DND-41 (cell line): ENCODE measurements around the gene ANKS1B.

Source experiments
- ATAC-seq: fragments of 200-7000 bp; cut with Tn5 transposase; 3 replicates; pipeline ENCODE4 v1.9.1; 2021; ENCODE audit warnings: low read depth; ENCODE audit not compliant: insufficient read depth
- DNase-seq: peaks from one replicate; pipeline ENCODE4 v3.0.0-alpha.2; 2020
- H2AFZ ChIP-seq: 2 replicates; pipeline ENCODE4 v1.6.0; 2012; ENCODE audit warnings: low read depth, low read length
- H3K27ac ChIP-seq: 2 replicates; pipeline ENCODE4 v1.5.1; 2012; ENCODE audit warnings: low read length, inconsistent platforms
- H3K27me3 ChIP-seq: fragments of 200-600 bp; sonication (generic); 2 replicates; pipeline ENCODE4 v1.6.0; 2012; ENCODE audit warnings: low read length, mild to moderate bottlenecking, inconsistent platforms; ENCODE audit not compliant: insufficient read depth, poor library complexity
- H3K36me3 ChIP-seq: 2 replicates; pipeline ENCODE4 v1.5.1; 2012; ENCODE audit warnings: low read length, inconsistent platforms; ENCODE audit not compliant: insufficient read depth
- H3K4me1 ChIP-seq: 2 replicates; pipeline ENCODE4 v1.5.1; 2012; ENCODE audit warnings: mild to moderate bottlenecking, low read length; ENCODE audit not compliant: insufficient read depth
- H3K4me2 ChIP-seq: 2 replicates; pipeline ENCODE4 v1.6.0; 2012; ENCODE audit warnings: mild to moderate bottlenecking, moderate library complexity, low read length, inconsistent platforms; ENCODE audit not compliant: insufficient read depth
- H3K4me3 ChIP-seq, 2 experiments: fragments of 200-600 bp in 1 of 2; shearing (Covaris generic) in 1 of 2; 2 replicates each; pipeline ENCODE4 v1.5.1; 2012 to 2016; ENCODE audit warnings: inconsistent platforms in 2 of 2, low read length in 2 of 2, mild to moderate bottlenecking in 2 of 2, low read depth in 1 of 2, moderate library complexity in 1 of 2
- H3K79me2 ChIP-seq: 2 replicates; pipeline ENCODE4 v1.6.0; 2012; ENCODE audit warnings: low read length, inconsistent platforms; ENCODE audit not compliant: insufficient read depth
- H3K9ac ChIP-seq: 2 replicates; pipeline ENCODE4 v1.6.0; 2012; ENCODE audit warnings: low read depth, mild to moderate bottlenecking, inconsistent platforms, low read length, moderate library complexity
- H3K9me3 ChIP-seq: 2 replicates; pipeline ENCODE4 v1.5.1; 2012; ENCODE audit warnings: low read length, moderate library complexity, mild to moderate bottlenecking, inconsistent platforms; ENCODE audit not compliant: insufficient read depth, severe bottlenecking
- H4K20me1 ChIP-seq: 2 replicates; pipeline ENCODE4 v1.6.0; 2012; ENCODE audit warnings: low read length; ENCODE audit not compliant: insufficient read depth
- EZH2 ChIP-seq: IDR thresholded peaks from 3 replicates; pipeline ENCODE4 v1.6.1; 2012; ENCODE audit warnings: borderline replicate concordance, low read depth, mild to moderate bottlenecking, moderate library complexity, low read length, inconsistent platforms; ENCODE audit not compliant: severe bottlenecking
- TF ChIP-seq, protein P1 (sequence below): IDR thresholded peaks from 2 replicates; pipeline ENCODE4 v1.5.1; 2012; ENCODE audit warnings: borderline replicate concordance, low read length, moderate library complexity, mild to moderate bottlenecking; ENCODE audit not compliant: poor library complexity, severe bottlenecking; ENCODE audit errors: extremely low read depth

ANKS1B gene

DNA sequence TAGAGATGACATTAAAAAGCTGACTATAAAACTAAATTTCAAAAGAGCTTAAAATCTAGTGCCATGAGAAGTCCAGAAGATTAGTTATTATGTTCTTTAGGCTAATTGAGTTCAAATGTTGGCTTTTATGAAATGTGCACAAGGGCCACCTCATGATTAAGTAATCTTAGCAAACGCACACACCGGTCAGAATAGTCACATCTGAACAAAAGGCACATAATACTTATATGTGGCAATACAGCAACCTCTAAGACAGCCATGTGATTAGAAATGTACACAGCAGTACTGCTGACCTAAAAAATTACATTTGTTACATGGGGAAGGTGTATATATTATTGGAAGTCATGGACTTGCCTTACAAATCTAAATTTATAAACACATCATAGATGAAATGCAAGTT, 681.9 kb downstream of the ANKS1B start:
- Histone ChIP-seq H3K4me2 (no peak overlapping the region), H3K27me3 (no peaks in the 10 kb centered on the region), H3K36me3 (no peaks in the 10 kb centered on the region), H2AFZ (no peak overlapping the region), H3K9me3 (no peaks in the 10 kb centered on the region), H3K27ac (no peak overlapping the region), H4K20me1 (no peaks in the 10 kb centered on the region), H3K9ac (no peak overlapping the region), H3K79me2 (no peaks in the 10 kb centered on the region), H3K4me3 (no peak overlapping the region), H3K4me1 (no peaks in the 10 kb centered on the region)
- DNase-seq (no peak), ATAC-seq (no peak)
- no peak for TF ChIP-seq EZH2
- TF ChIP-seq, protein P1, sequence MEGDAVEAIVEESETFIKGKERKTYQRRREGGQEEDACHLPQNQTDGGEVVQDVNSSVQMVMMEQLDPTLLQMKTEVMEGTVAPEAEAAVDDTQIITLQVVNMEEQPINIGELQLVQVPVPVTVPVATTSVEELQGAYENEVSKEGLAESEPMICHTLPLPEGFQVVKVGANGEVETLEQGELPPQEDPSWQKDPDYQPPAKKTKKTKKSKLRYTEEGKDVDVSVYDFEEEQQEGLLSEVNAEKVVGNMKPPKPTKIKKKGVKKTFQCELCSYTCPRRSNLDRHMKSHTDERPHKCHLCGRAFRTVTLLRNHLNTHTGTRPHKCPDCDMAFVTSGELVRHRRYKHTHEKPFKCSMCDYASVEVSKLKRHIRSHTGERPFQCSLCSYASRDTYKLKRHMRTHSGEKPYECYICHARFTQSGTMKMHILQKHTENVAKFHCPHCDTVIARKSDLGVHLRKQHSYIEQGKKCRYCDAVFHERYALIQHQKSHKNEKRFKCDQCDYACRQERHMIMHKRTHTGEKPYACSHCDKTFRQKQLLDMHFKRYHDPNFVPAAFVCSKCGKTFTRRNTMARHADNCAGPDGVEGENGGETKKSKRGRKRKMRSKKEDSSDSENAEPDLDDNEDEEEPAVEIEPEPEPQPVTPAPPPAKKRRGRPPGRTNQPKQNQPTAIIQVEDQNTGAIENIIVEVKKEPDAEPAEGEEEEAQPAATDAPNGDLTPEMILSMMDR: no peak

DNA sequence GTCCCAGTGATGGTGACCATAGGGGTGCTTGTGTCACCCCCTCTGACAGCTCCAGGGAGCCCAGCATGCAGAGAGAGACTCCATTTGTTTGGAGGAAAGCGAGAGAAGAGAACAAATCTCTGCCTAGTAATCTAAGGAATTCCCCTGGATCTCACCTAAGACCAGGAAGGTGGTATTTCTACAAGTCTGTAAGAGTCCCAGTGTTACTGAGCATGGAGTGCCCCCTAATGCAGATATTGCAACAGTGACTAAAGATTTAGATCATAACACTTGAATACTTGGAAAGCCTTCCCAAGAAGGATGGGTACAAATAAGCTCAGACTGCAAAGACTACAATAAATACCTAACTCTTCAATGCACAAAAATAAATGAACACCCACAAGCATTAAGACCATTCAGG, 697.6 kb downstream of the ANKS1B start:
- H3K79me2 ChIP-seq: no peaks in the 10 kb centered on the region
- no peak overlapping the region for H3K4me2 ChIP-seq
- no peaks in the 10 kb centered on the region for H4K20me1 ChIP-seq
- no peak overlapping the region for H2AFZ ChIP-seq
- no peak for TF ChIP-seq EZH2
- TF ChIP-seq, protein P1: no peak
- H3K27ac ChIP-seq: no peak overlapping the region
- no peaks in the 10 kb centered on the region for H3K36me3 ChIP-seq
- H3K27me3 ChIP-seq: peaks cover under 1% of the 10 kb centered on the region
- no peak overlapping the region for H3K9ac ChIP-seq
- peaks cover 4% of the 10 kb centered on the region for H3K9me3 ChIP-seq
- H3K4me3 ChIP-seq: no peak overlapping the region
- no peaks in the 10 kb centered on the region for H3K4me1 ChIP-seq
- ATAC-seq (no peak), DNase-seq (no peak)

DNA sequence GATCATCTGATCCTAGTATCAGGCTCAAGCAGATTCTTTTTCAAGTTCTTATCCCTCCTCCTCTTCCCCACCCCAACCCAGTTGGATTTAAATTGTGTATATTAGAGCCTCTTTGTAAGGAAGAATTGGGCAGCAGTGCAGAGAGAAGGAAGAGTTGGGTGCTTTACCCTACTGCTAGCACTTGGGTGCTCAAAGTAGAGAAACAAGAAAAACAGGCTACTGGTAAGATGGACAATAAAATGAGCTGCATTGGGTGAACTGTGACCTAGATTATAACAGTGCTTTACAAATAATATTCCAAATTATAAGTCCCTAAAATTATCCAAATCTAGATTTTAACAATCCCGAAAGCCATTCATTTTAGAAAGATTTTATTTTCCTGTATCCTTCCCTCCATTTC, 700.6 kb downstream of the ANKS1B start:
- Histone ChIP-seq H3K27ac (no peak overlapping the region), H3K36me3 (no peaks in the 10 kb centered on the region), H3K4me2 (no peak overlapping the region), H4K20me1 (no peaks in the 10 kb centered on the region), H3K27me3 (peaks cover 2% of the 10 kb centered on the region), H3K9ac (no peak overlapping the region), H3K4me3 (no peak overlapping the region), H2AFZ (no peak overlapping the region), H3K4me1 (no peaks in the 10 kb centered on the region), H3K9me3 (no peaks in the 10 kb centered on the region), H3K79me2 (no peaks in the 10 kb centered on the region)
- no peak for DNase-seq
- no peak for ATAC-seq
- TF ChIP-seq, protein P1: no peak
- no peak for TF ChIP-seq EZH2

DNA sequence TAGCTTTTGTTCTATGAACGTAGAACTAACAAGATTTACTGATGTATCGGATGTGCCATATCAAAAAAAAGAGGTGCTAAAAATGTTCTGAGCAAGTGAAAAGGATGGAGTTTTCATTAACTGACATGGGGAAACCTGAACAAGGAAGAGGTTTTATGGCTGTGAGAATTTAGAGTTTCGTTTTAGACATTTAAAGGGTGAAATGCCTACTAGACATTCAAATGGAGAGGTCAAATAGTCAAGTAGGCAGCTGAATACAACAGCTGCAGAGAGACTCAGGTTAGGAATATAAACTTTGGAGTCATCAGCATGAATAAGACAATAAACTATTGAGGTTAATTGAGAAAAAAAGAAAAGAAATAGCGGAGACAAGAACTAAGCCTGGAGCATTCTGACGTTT, 702.1 kb downstream of the ANKS1B start:
- H3K4me3 ChIP-seq: no peak overlapping the region
- H3K4me1 ChIP-seq: no peaks in the 10 kb centered on the region
- no peaks in the 10 kb centered on the region for H4K20me1 ChIP-seq
- H3K27ac ChIP-seq: no peak overlapping the region
- ATAC-seq (no peak), DNase-seq (no peak)
- no peaks in the 10 kb centered on the region for H3K9me3 ChIP-seq
- H3K9ac ChIP-seq: no peak overlapping the region
- no peak overlapping the region for H3K4me2 ChIP-seq
- H3K79me2 ChIP-seq: no peaks in the 10 kb centered on the region
- no peak overlapping the region for H2AFZ ChIP-seq
- TF ChIP-seq, protein P1: no peak
- TF ChIP-seq EZH2: no peak
- peaks cover 2% of the 10 kb centered on the region for H3K27me3 ChIP-seq
- no peaks in the 10 kb centered on the region for H3K36me3 ChIP-seq
